Calu3 (cell line): ENCODE measurements around the gene PELI3. TPM values are rescaled to one million over a fixed set of nuclear protein-coding genes. Genes with fewer than 3 reads are reported as not detected.
A peak's percentile ranks its signal among the peaks of the same experiment; 100 is the strongest.

Source experiments
- BruUV-seq: library from RNA; stranded (reverse); fragments of 400-500 nt; replicated peaks from 2 replicates; lab custom pipeline; 2021; lab: Mats Ljungman, UMichigan
- CTCF ChIA-PET: fragments of 300-600 bp; sonication (Branson Sonifier 250); formaldehyde crosslinking; loops from one replicate; lab custom pipeline; 2022; ENCODE audit warnings: antibody characterized with exemption; lab: Charles Lee
- DNase-seq: peaks from one replicate; pipeline ENCODE4 v3.0.0; 2022
- H3K27ac Mint-ChIP-seq: one replicate; pipeline ENCODE4 v1.8.0; 2022; ENCODE audit warnings: mixed read lengths; ENCODE audit not compliant: unreplicated experiment
- H3K27me3 Mint-ChIP-seq: one replicate; pipeline ENCODE4 v1.8.0; 2022; ENCODE audit warnings: mixed read lengths; ENCODE audit not compliant: unreplicated experiment
- H3K36me3 Mint-ChIP-seq: one replicate; pipeline ENCODE4 v1.8.0; 2022; ENCODE audit warnings: mild to moderate bottlenecking, moderate library complexity, mixed read lengths; ENCODE audit not compliant: insufficient read depth, unreplicated experiment
- H3K4me1 Mint-ChIP-seq: one replicate; pipeline ENCODE4 v1.8.0; 2022; ENCODE audit warnings: mild to moderate bottlenecking, low read depth, mixed read lengths; ENCODE audit not compliant: unreplicated experiment
- H3K4me3 Mint-ChIP-seq: one replicate; pipeline ENCODE4 v1.8.0; 2022; ENCODE audit warnings: mild to moderate bottlenecking, low read depth, moderate library complexity, mixed read lengths; ENCODE audit not compliant: unreplicated experiment
- H3K9me3 Mint-ChIP-seq: one replicate; pipeline ENCODE4 v1.8.0; 2022; ENCODE audit warnings: low read depth, mixed read lengths; ENCODE audit not compliant: unreplicated experiment
- CTCF ChIP-seq: fragments of 200-600 bp; IDR thresholded peaks from one replicate; pipeline ENCODE4 v1.8.0; 2022; ENCODE audit warnings: antibody characterized with exemption; ENCODE audit not compliant: unreplicated experiment
- intact Hi-C: fragments of 100-400 bp; cut with micrococcal nuclease; formaldehyde crosslinking; loops from one replicate; pipeline ENCODE4 v1.10.0; 2022; ENCODE audit not compliant: unreplicated experiment
- total RNA-seq: library from RNA; stranded (reverse); gene quantifications from 2 replicates; pipeline ENCODE4 v1.2.3, GENCODE V29; 2022

PELI3 gene
- total RNA-seq, 1 experiment from 2014 or later = 7.6 TPM

GRCh38 chr11:66505276-66505816, 38.6 kb downstream of the PELI3 start:
- H3K36me3 Mint-ChIP-seq = peaks cover 28% of the 10 kb centered on the region
- no peak overlapping the region for H3K27ac Mint-ChIP-seq
- CTCF ChIA-PET = no interaction called here
- intact Hi-C loops = no loop called here
- no peaks in the 10 kb centered on the region for H3K27me3 Mint-ChIP-seq
- H3K4me1 Mint-ChIP-seq = no peaks in the 10 kb centered on the region
- H3K4me3 Mint-ChIP-seq = no peak overlapping the region
- no peaks in the 10 kb centered on the region for H3K9me3 Mint-ChIP-seq
- DNase-seq = no peak
- no TSS peak for BruUV-seq
- no peak for TF ChIP-seq CTCF

GRCh38 chr11:66509131-66509561, 42.4 kb downstream of the PELI3 start:
- CTCF ChIA-PET = interaction anchor here (0.7 kb wide), 1 partner anchor 39 kb away, joined by 3 read pairs; no protein-coding TSS in a partner anchor
- TF ChIP-seq CTCF = no peak
- Mint-ChIP-seq H3K4me3 (no peak overlapping the region), H3K27me3 (no peaks in the 10 kb centered on the region), H3K36me3 (peaks cover 33% of the 10 kb centered on the region), H3K27ac (no peak overlapping the region), H3K4me1 (peaks cover 9% of the 10 kb centered on the region), H3K9me3 (no peaks in the 10 kb centered on the region)
- no peak for DNase-seq
- intact Hi-C loops = no loop called here
- no TSS peak for BruUV-seq

- intact Hi-C loops = no loop called here
These were observed 43.7 kb downstream of the PELI3 start, which contains the start of gene BBS1 for GRCh38 chr11:66510271-66510989. TSS of gene BBS1 (plus strand) at chr11:66510635. CDS start at chr11:66510660, 25 bp downstream.

GRCh38 chr11:66510990-66511339, 44.3 kb downstream of the PELI3 start:
- BruUV-seq = TSS peak; percentile 70
- H3K27ac Mint-ChIP-seq = peak overlapping the region; percentile 89

More at GRCh38 chr11:66510271-66510989, 43.7 kb downstream of the PELI3 start, which contains the start of gene BBS1:
- Mint-ChIP-seq H3K36me3 (peaks cover 32% of the 10 kb centered on the region), H3K4me3 (peak within 1 kb of the TSS; percentile 95), H3K9me3 (no peaks in the 10 kb centered on the region), H3K4me1 (peaks cover 9% of the 10 kb centered on the region), H3K27ac (peak within 1 kb of the TSS; percentile 89), H3K27me3 (no peaks in the 10 kb centered on the region)
- CTCF ChIA-PET = interaction anchor here (0.7 kb wide), 1 partner anchor 21 kb away, joined by 3 read pairs; no protein-coding TSS in a partner anchor
- TF ChIP-seq CTCF = no peak
- no TSS peak for BruUV-seq
- peak; percentile 87 for DNase-seq

More at GRCh38 chr11:66510990-66511339, 44.3 kb downstream of the PELI3 start:
- no peak for TF ChIP-seq CTCF
- CTCF ChIA-PET = interaction anchor here (0.5 to 0.7 kb wide), 2 partner anchors 21 to 159 kb away, joined by 3 read pairs; no protein-coding TSS in a partner anchor
- H3K27me3 Mint-ChIP-seq = no peaks in the 10 kb centered on the region
- H3K4me1 Mint-ChIP-seq = peaks cover 9% of the 10 kb centered on the region
- H3K9me3 Mint-ChIP-seq = no peaks in the 10 kb centered on the region
- H3K4me3 Mint-ChIP-seq = peak overlapping the region; percentile 95
- DNase-seq = no peak
- intact Hi-C loops = no loop called here
- peaks cover 36% of the 10 kb centered on the region for H3K36me3 Mint-ChIP-seq
